Left ventricle myocardium inferior (tissue), 1 donor: ENCODE data around the gene PALD1. TPM values are rescaled to one million over a fixed set of nuclear protein-coding genes. Genes with fewer than 3 reads are reported as not detected.

Source experiments
- DNase-seq: peaks from one replicate; pipeline ENCODE4 v3.0.0-alpha.2; 2020
- H3K27ac ChIP-seq: fragments of 200-600 bp; replicated peaks from 2 replicates; pipeline ENCODE4 v1.8.0; 2021
- H3K27me3 ChIP-seq: fragments of 200-600 bp; 2 replicates; pipeline ENCODE4 v1.8.0; 2021; ENCODE audit warnings: low read depth
- H3K36me3 ChIP-seq: fragments of 200-600 bp; 2 replicates; pipeline ENCODE4 v1.8.0; 2021
- H3K4me1 ChIP-seq: fragments of 200-600 bp; 2 replicates; pipeline ENCODE4 v1.8.0; 2021
- H3K4me3 ChIP-seq: fragments of 200-600 bp; 2 replicates; pipeline ENCODE4 v1.8.0; 2021; ENCODE audit warnings: mild to moderate bottlenecking, moderate library complexity
- H3K9me3 ChIP-seq: fragments of 200-600 bp; replicated peaks from 2 replicates; pipeline ENCODE4 v1.8.0; 2021
- intact Hi-C: fragments of 100-400 bp; cut with micrococcal nuclease; formaldehyde crosslinking; loops from one replicate; pipeline ENCODE4 v1.11.0; 2022
- total RNA-seq: library from RNA; stranded (reverse); fragmentation: NEBNext Ultra II Directional; extraction: Animal tissue kit (Norgen Biotek cat#: 25700); gene quantifications from one replicate; pipeline ENCODE4 v1.2.1, GENCODE V29; 2021
- TF ChIP-seq, protein P1 (sequence below): fragments of 200-600 bp; IDR thresholded peaks from 2 replicates; pipeline ENCODE4 v1.8.0; 2021; ENCODE audit warnings: antibody characterized with exemption, mild to moderate bottlenecking, borderline replicate concordance
- donor health status: DM: no; HTN: yes; CAD: no; lungs with severe emphysema.

Gene PALD1
- total RNA-seq, 1 donor from 2014 or later = 5.1 TPM

- no peaks in the 10 kb centered on the region for H3K36me3 ChIP-seq
- no peak for DNase-seq
- no peaks in the 10 kb centered on the region for H3K27me3 ChIP-seq
- intact Hi-C loops = no loop called here
- no peaks in the 10 kb centered on the region for H3K9me3 ChIP-seq
- TF ChIP-seq, protein P1, sequence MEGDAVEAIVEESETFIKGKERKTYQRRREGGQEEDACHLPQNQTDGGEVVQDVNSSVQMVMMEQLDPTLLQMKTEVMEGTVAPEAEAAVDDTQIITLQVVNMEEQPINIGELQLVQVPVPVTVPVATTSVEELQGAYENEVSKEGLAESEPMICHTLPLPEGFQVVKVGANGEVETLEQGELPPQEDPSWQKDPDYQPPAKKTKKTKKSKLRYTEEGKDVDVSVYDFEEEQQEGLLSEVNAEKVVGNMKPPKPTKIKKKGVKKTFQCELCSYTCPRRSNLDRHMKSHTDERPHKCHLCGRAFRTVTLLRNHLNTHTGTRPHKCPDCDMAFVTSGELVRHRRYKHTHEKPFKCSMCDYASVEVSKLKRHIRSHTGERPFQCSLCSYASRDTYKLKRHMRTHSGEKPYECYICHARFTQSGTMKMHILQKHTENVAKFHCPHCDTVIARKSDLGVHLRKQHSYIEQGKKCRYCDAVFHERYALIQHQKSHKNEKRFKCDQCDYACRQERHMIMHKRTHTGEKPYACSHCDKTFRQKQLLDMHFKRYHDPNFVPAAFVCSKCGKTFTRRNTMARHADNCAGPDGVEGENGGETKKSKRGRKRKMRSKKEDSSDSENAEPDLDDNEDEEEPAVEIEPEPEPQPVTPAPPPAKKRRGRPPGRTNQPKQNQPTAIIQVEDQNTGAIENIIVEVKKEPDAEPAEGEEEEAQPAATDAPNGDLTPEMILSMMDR = no peak
- H3K4me3 ChIP-seq = no peak overlapping the region
- H3K27ac ChIP-seq = peak overlapping the region; percentile 81
- peaks cover 68% of the 10 kb centered on the region for H3K4me1 ChIP-seq
These were observed 29.4 kb downstream of the PALD1 start for GRCh38 chr10:70507966-70508365.

DNA sequence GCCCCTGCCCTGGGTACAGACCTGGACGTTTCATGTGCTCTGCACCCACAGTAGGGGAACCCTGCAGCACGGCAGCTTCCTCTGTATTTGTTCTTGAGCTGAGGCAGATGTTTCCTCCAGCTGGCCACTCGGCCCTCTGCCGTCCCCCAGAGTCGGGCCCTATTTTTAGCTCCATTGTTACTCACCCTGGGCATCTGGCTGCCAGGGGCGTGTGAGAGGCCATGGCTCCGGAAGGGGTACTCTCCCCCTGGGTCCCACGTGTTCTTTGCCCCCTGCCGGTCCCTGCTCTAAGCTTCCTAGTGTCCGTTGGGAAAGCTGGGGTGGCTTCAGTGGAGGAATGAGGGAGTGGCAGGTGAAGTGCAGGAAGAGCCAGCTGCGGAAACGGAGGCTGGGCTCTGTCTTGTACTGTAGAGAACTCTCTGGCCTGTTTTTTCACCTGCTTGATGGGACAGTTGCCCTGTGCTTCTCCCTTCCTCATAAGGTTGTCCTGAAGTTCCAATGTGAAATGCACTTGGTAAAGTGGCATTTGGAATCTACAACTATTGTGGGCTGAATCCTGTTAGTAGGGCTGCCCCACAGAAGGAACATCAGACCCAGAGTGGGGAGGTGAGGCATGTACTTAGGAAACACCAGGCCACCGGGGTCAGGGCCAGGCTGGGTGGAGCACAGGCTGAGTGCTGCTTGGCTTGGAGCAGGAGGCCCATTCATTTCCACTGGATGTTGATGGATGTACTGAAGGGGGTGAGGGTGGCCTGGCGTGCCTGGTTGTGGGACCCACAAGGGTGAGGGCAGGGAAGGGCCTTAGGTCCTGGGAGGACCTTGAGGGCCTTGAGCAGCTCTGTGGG is 30.6 kb downstream of the PALD1 start:
- Histone ChIP-seq H3K9me3 (no peaks in the 10 kb centered on the region), H3K27me3 (no peaks in the 10 kb centered on the region), H3K27ac (peak overlapping the region; percentile 81), H3K36me3 (no peaks in the 10 kb centered on the region), H3K4me1 (peaks cover 68% of the 10 kb centered on the region), H3K4me3 (peak overlapping the region; percentile 20)
- DNase-seq = peak; percentile 72
- TF ChIP-seq, protein P1 = no peak
- intact Hi-C loops = no loop called here

DNA sequence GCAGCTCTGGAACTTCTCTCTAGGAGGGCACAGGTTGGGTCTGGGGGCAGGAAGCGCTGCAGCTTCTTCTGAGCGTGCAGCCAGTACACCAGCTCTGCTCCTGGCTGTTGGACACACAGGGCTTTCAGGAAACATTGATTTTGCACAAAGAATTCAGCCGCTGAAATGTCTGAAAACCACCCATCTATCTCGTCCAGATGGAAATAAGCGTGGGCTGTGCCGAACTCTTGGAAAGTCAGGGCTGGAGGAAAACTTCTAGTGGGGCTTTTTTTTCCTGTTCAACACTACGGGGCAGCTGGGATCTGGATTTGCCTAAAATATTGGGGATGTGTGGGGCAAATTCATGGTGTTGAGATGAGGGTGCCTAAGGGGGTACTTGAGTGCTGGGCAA is 31.2 kb downstream of the PALD1 start:
- intact Hi-C loops = no loop called here
- Histone ChIP-seq H3K4me1 (peaks cover 70% of the 10 kb centered on the region), H3K9me3 (no peaks in the 10 kb centered on the region), H3K27me3 (no peaks in the 10 kb centered on the region), H3K27ac (peak overlapping the region; percentile 81), H3K36me3 (no peaks in the 10 kb centered on the region), H3K4me3 (no peak overlapping the region)
- no peak for DNase-seq
- TF ChIP-seq, protein P1 = no peak

DNA sequence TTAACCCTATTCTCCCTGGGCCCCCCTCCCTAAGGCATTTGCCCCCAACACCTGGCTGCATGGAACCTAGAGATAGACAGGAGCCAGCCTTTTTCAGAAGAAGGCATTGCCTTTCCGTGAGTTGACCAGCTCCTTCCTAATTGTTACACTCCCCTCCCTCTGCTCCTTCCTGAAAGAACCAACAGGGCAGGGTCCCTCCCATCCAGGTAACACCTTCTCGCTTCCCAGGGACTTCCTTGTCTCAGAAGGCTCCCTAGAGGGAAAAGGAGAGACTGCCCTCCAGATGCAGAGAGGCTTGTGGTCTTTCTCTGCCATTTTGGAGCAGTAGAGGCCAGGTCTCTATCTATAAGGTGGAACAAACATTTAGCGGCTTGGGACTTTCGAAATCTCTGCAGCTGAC is 31.9 kb downstream of the PALD1 start:
- no peak for DNase-seq
- TF ChIP-seq, protein P1 = no peak
- H3K36me3 ChIP-seq = no peaks in the 10 kb centered on the region
- peak overlapping the region; percentile 81 for H3K27ac ChIP-seq
- H3K4me3 ChIP-seq = no peak overlapping the region
- H3K9me3 ChIP-seq = no peaks in the 10 kb centered on the region
- peaks cover 77% of the 10 kb centered on the region for H3K4me1 ChIP-seq
- no peaks in the 10 kb centered on the region for H3K27me3 ChIP-seq
- intact Hi-C loops = no loop called here

DNA sequence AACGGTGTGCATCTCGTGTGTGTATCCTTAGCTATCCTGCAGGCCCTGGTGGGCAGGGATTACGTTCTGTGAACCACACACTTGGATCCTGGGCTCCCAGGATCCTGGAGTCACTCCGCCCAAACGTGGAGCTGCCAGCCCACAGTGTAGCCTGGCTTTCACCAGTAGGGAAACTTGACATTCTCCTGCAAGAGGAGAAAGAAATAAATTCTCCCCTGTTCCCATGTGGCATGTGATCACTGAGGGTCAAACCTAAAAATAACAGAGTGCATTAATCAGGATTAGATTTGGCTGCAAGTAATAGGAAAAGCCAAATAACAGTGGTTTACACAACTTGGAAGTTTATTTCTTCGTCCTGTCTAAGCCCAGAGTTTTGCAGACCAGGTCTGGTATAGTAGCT is 32.3 kb downstream of the PALD1 start:
- Histone ChIP-seq H3K4me3 (no peak overlapping the region), H3K27ac (peak overlapping the region; percentile 81), H3K27me3 (no peaks in the 10 kb centered on the region), H3K36me3 (no peaks in the 10 kb centered on the region), H3K4me1 (peaks cover 81% of the 10 kb centered on the region), H3K9me3 (no peaks in the 10 kb centered on the region)
- DNase-seq = no peak
- TF ChIP-seq, protein P1 = peak; percentile 17
- intact Hi-C loops = no loop called here
